ENCODE results near the gene CNTN5. TPM values are rescaled to one million over a fixed set of nuclear protein-coding genes. Genes with fewer than 3 reads are reported as not detected.

CNTN5 gene
- polyA plus RNA-seq, 1 of the 3 experiments (the other 2 are of a cell fraction), result not detected

GRCh38 chr11:99068832-99069231 lies 48.1 kb downstream of the CNTN5 start:
- H3K9me2 ChIP-seq, result no peaks in the 10 kb centered on the region
- H2AFZ ChIP-seq (ENCODE audit: low read depth), result 0 out of 2 replicates have a peak overlapping the region, but pooled peaks have one; percentile 18
- TF ChIP-seq EZH2phosphoT487 (IDR thresholded peaks at IDR 0.05; ENCODE audit: borderline replicate concordance, low read depth), result no peak
- TF ChIP-seq RCOR1 (IDR thresholded peaks at IDR 0.05; ENCODE audit: low read length), result no peak
- no peak for TF ChIP-seq YY1 (IDR thresholded peaks at IDR 0.05; ENCODE audit: low read depth)
- no peak for TF ChIP-seq SMC3 (IDR thresholded peaks at IDR 0.05; ENCODE audit: low read depth, low read length)
- TF ChIP-seq, protein P1, sequence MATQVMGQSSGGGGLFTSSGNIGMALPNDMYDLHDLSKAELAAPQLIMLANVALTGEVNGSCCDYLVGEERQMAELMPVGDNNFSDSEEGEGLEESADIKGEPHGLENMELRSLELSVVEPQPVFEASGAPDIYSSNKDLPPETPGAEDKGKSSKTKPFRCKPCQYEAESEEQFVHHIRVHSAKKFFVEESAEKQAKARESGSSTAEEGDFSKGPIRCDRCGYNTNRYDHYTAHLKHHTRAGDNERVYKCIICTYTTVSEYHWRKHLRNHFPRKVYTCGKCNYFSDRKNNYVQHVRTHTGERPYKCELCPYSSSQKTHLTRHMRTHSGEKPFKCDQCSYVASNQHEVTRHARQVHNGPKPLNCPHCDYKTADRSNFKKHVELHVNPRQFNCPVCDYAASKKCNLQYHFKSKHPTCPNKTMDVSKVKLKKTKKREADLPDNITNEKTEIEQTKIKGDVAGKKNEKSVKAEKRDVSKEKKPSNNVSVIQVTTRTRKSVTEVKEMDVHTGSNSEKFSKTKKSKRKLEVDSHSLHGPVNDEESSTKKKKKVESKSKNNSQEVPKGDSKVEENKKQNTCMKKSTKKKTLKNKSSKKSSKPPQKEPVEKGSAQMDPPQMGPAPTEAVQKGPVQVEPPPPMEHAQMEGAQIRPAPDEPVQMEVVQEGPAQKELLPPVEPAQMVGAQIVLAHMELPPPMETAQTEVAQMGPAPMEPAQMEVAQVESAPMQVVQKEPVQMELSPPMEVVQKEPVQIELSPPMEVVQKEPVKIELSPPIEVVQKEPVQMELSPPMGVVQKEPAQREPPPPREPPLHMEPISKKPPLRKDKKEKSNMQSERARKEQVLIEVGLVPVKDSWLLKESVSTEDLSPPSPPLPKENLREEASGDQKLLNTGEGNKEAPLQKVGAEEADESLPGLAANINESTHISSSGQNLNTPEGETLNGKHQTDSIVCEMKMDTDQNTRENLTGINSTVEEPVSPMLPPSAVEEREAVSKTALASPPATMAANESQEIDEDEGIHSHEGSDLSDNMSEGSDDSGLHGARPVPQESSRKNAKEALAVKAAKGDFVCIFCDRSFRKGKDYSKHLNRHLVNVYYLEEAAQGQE (IDR thresholded peaks at IDR 0.05; ENCODE audit: low read depth, low read length), result no peak
- TF ChIP-seq ELF1 (IDR thresholded peaks at IDR 0.05), result no peak
- TF ChIP-seq USF2 (IDR thresholded peaks at IDR 0.05; ENCODE audit: borderline replicate concordance, low read depth, low read length), result no peak
- TF ChIP-seq GABPA (IDR thresholded peaks at IDR 0.05; ENCODE audit: low read depth), result no peak
- TF ChIP-seq FOXM1 (IDR thresholded peaks at IDR 0.05; ENCODE audit: low read depth), result no peak
- TF ChIP-seq MAX (IDR thresholded peaks at IDR 0.05; ENCODE audit: low read depth), result no peak
- no peak for TF ChIP-seq RFX5 (IDR thresholded peaks at IDR 0.05; ENCODE audit: low read length)
- no peak for TF ChIP-seq RXRA (IDR thresholded peaks at IDR 0.05; ENCODE audit: borderline replicate concordance, low read depth)
- TF ChIP-seq TAF1 (IDR thresholded peaks at IDR 0.05; ENCODE audit: borderline replicate concordance, low read depth, low read length), result no peak
- no peak for TF ChIP-seq FOXJ3 (CRISPR knock-in tag; IDR thresholded peaks at IDR 0.05)
- TF ChIP-seq, protein P2, sequence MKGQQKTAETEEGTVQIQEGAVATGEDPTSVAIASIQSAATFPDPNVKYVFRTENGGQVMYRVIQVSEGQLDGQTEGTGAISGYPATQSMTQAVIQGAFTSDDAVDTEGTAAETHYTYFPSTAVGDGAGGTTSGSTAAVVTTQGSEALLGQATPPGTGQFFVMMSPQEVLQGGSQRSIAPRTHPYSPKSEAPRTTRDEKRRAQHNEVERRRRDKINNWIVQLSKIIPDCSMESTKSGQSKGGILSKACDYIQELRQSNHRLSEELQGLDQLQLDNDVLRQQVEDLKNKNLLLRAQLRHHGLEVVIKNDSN (IDR thresholded peaks at IDR 0.05; ENCODE audit: borderline replicate concordance, low read depth), result no peak
- TF ChIP-seq TCF12 (IDR thresholded peaks at IDR 0.05), result no peak
- TF ChIP-seq SIN3A (IDR thresholded peaks at IDR 0.05; ENCODE audit: borderline replicate concordance, low read depth, low read length), result no peak
- TF ChIP-seq CHD2 (IDR thresholded peaks at IDR 0.05; ENCODE audit: low read length, partially characterized antibody), result no peak
- TF ChIP-seq, protein P3, sequence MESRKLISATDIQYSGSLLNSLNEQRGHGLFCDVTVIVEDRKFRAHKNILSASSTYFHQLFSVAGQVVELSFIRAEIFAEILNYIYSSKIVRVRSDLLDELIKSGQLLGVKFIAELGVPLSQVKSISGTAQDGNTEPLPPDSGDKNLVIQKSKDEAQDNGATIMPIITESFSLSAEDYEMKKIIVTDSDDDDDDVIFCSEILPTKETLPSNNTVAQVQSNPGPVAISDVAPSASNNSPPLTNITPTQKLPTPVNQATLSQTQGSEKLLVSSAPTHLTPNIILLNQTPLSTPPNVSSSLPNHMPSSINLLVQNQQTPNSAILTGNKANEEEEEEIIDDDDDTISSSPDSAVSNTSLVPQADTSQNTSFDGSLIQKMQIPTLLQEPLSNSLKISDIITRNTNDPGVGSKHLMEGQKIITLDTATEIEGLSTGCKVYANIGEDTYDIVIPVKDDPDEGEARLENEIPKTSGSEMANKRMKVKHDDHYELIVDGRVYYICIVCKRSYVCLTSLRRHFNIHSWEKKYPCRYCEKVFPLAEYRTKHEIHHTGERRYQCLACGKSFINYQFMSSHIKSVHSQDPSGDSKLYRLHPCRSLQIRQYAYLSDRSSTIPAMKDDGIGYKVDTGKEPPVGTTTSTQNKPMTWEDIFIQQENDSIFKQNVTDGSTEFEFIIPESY (IDR thresholded peaks at IDR 0.05; ENCODE audit: borderline replicate concordance, low read depth), result no peak
- no peak overlapping the region for H3K4me2 ChIP-seq
- no peak for DNase-seq
- no peaks in the 10 kb centered on the region; a peak in 1 of 4 replicates for H3K4me1 ChIP-seq (ENCODE audit: control insufficient read depth in 1 of 2, insufficient read depth in 2 of 2, low read depth in 1 of 2, low read length in 1 of 2)
- H3K4me3 ChIP-seq (ENCODE audit: low read depth in 2 of 2, low read length in 1 of 2), result no peak overlapping the region
- no peaks in the 10 kb centered on the region for H3K36me3 ChIP-seq (replicated peaks in 1 of 2; ENCODE audit: control insufficient read depth in 1 of 2, insufficient read depth in 2 of 2, low read length in 1 of 2)
- no peak overlapping the region for H3K27ac ChIP-seq (ENCODE audit: low read depth in 2 of 2, low read length in 1 of 2)
- no peaks in the 10 kb centered on the region for H4K20me1 ChIP-seq (ENCODE audit: insufficient read depth)
- no peaks in the 10 kb centered on the region for H3K9me3 ChIP-seq
- no peaks in the 10 kb centered on the region for H3K79me2 ChIP-seq (ENCODE audit: insufficient read depth)
- ChIA-PET POLR2A (no interaction called here), CTCF (interaction anchor here (1.3 kb wide), 1 partner anchor 16 kb away, joined by 4 read pairs; no protein-coding TSS in a partner anchor)
- H3F3A ChIP-seq (replicated peaks; ENCODE audit: insufficient read depth), result no peaks in the 10 kb centered on the region
- no peak overlapping the region for H3K9ac ChIP-seq
- H3K27me3 ChIP-seq (ENCODE audit: insufficient read depth), result no peaks in the 10 kb centered on the region
- 14% methylated on average over 2 of the region's 2 CpGs for WGBS (ENCODE audit: low lambda C conversion rate)

Data from SK-N-SH (cell line).